ENCODE results near the gene PIK3CG. TPM values are rescaled to one million over a fixed set of nuclear protein-coding genes. Genes with fewer than 3 reads are reported as not detected.

PIK3CG gene
- total RNA-seq (2013; cell fraction: nucleolus; rRNA removed): 32.6 and 35.9 TPM in 2 replicates
- total RNA-seq (2014; rRNA removed) (7.6 and 7.8 TPM in 2 replicates), total RNA-seq (2014; rRNA removed; fragmentation: Illumina TruSeq; extraction: Trizol) (7.1 TPM in 2 replicates), total RNA-seq (2021) (7.1 and 8.0 TPM in 2 replicates), polyA plus RNA-seq (2011; rRNA removed) (7.1 and 7.3 TPM in 2 replicates), polyA plus RNA-seq (2014; fragmentation: Illumina TruSeq; extraction: Trizol) (6.9 and 10.0 TPM in 2 replicates), polyA plus RNA-seq (2014; fragmentation: Nextera tagmentation; extraction: Ambion mirVana) (1 to 10 TPM in 1 of 2 experiments, under 1 TPM in 1; 0.79 to 1.3 TPM), polyA plus RNA-seq (2014; rRNA removed) (3.0 and 3.5 TPM in 2 replicates), polyA plus RNA-seq (2016; fragmentation: Nextera tagmentation; extraction: Ambion mirVana) (1 to 10 TPM; 2.5 to 3.3 TPM), polyA minus RNA-seq (2011; rRNA and poly(A)+ RNA removed) (25.1 and 28.2 TPM in 2 replicates), Bru-seq, nascent RNA (percentile 52 among the genes with signal in this experiment), BruChase-seq, experiment 1, labeled RNA remaining after a 6-hour chase (percentile 38 among the genes with signal in this experiment), BruChase-seq, experiment 2, labeled RNA remaining after a 2-hour chase (percentile 49 among the genes with signal in this experiment)
- 1.8 TPM for polyA plus RNA-seq (2011; ENCODE audit: low read depth)
- 5.3 and 6.5 TPM in 2 replicates for polyA plus RNA-seq (2011; cell fraction: cytosol; rRNA removed)
- polyA plus RNA-seq (2011; cell fraction: nucleus; rRNA removed): 5.3 and 6.9 TPM in 2 replicates
- polyA plus RNA-seq (2012): 2.1 and 2.5 TPM in 2 replicates
- 9.0 and 9.8 TPM in 2 replicates for polyA minus RNA-seq (2011; cell fraction: cytosol; rRNA and poly(A)+ RNA removed)
- polyA minus RNA-seq (2011; cell fraction: nucleus; rRNA and poly(A)+ RNA removed): 23.5 and 33.1 TPM in 2 replicates
- long read RNA-seq, experiment 1, full-length matches to known transcripts: 1 of 6 reads
- long read RNA-seq, experiment 1, partial matches to known transcripts: 1 of 6 reads
- long read RNA-seq, experiment 1, other reads (novel, unspliced or antisense): 4 of 6 reads
- long read RNA-seq, experiment 2, full-length matches to known transcripts: 6 of 32 reads
- long read RNA-seq, experiment 2, partial matches to known transcripts: 13 of 32 reads
- long read RNA-seq, experiment 2, other reads (novel, unspliced or antisense): 13 of 32 reads

DNA sequence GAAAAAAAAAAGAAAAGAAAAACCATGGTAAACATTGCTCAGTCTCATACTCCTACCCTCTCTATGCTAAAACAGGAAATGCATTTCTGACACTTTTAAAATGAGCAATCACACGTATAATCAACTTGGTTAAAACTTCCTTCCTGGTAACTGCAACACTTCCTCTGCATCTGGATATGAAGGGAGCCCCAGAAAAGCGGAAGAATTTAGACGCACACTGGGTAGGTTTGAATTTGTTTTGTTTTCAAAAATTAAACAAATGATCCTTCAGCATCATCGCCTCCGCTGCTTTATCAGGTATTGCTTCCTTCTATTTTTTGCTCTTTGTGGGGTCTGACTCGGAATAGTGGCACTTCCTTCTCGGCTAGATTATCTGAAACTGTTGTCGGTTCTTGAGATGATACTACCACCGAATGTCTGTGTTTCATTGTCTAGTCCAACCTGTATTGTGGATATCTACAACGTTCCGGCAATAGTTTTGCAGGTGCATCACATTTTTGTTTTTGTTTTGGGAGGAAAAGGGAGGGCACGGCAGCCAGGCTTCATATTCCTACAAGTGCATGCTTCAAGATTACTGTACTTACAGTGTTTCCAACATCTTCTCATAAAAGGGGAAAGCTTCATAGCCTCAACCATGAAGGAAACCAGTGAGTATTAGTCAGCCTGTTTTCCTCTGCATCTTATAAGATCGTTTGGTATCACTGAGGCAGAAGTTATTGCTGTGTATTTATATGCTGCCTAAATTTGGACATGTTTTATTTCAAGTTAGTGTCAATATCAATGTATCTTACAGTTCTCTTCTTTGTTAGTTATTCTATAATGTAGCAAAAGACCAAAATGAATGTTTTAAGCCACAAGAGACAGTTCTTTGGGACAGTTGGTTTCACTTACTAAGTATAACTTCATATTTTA, at the start of gene PIK3CG:
Gene PIK3CG, plus strand, starts transcription at position 153 of the 912 bp plus-strand sequence. CDS start 2,280 bp downstream, outside the sequence.
- intact Hi-C loops (cut with micrococcal nuclease; ENCODE audit: unreplicated experiment): loop anchor here (5.0 kb wide), 1 partner anchor 68 kb away; no protein-coding TSS in a partner anchor
- RAD21 ChIA-PET (ENCODE audit: unreplicated experiment): interaction anchor here (1.0 to 1.4 kb wide), 5 partner anchors 17 to 285 kb away, joined by 3 read pairs; no protein-coding TSS in a partner anchor
- in situ Hi-C loops (cut with MboI): no loop called here
- Histone ChIP-seq H3K27ac (ENCODE audit: control insufficient read depth, insufficient read depth) (peak within 1 kb of the TSS; percentile 60), H3K9me3 (replicated peaks; ENCODE audit: control insufficient read depth, insufficient read depth, low read length) (no peaks in the 10 kb centered on the region; the same call in 2 of the 3 replicates), H2AFZ (ENCODE audit: control insufficient read depth, low read depth, low read length) (peak within 1 kb of the TSS; percentile 3; the same call in 1 of the 2 replicates), H3K4me2 (ENCODE audit: control insufficient read depth, insufficient read depth) (peak within 1 kb of the TSS; percentile 93), H3K4me3 (peak within 1 kb of the TSS; percentile 70), H3K4me1 (ENCODE audit: control insufficient read depth, insufficient read depth, low read length) (peaks cover 32% of the 10 kb centered on the region), H3K27me3 (replicated peaks in 1 of 2; ENCODE audit: control insufficient read depth in 2 of 2, insufficient read depth in 2 of 2, low read length in 1 of 2) (no peaks in the 10 kb centered on the region), H4K20me1 (ENCODE audit: control insufficient read depth, insufficient read depth) (no peaks in the 10 kb centered on the region), H3K36me3 (ENCODE audit: control insufficient read depth in 2 of 2, insufficient read depth in 2 of 2, low read length in 1 of 2) (no peaks in the 10 kb centered on the region), H3K9ac (ENCODE audit: control insufficient read depth, insufficient read depth, low read length) (peak within 1 kb of the TSS; percentile 36), H3K79me2 (ENCODE audit: control insufficient read depth, insufficient read depth, low read length) (no peaks in the 10 kb centered on the region)
- POLR2A ChIA-PET: interaction anchor here (0.8 kb wide), 1 partner anchor 1014 kb away, joined by 3 read pairs; no protein-coding TSS in a partner anchor
- FAIRE-seq: no peak
- TSS peak; percentile 79 for BruUV-seq (replicated peaks)
- ATAC-seq: peak; percentile 68
- CTCF ChIA-PET: interaction anchor here (0.8 to 1.4 kb wide), 2 partner anchors 9 to 282 kb away, joined by 3 to 4 read pairs; no protein-coding TSS in a partner anchor
- WGBS (ENCODE audit: insufficient coverage, insufficient replicate concordance, low lambda C conversion rate, missing lambda C conversion rate): under 1% methylated on average over 13 of the region's 13 CpGs
- SMC1A ChIA-PET (ENCODE audit: uncharacterized antibody, unreplicated experiment): interaction anchor here (1.0 to 1.2 kb wide), 2 partner anchors 17 to 53 kb away, joined by 3 read pairs; no protein-coding TSS in a partner anchor
- peak; percentile 41 for DNase-seq (ENCODE audit: low read depth, low spot score)
- TF ChIP-seq RFX5 (IDR thresholded peaks at IDR 0.05; ENCODE audit: low read depth, low read length): no peak
- TF ChIP-seq BMI1 (IDR thresholded peaks at IDR 0.05; ENCODE audit: borderline replicate concordance): peak; percentile 35; the same call in 1 of the 2 replicates
- 0 out of 2 replicates have a peak, but pooled peaks have one; percentile 23 for TF ChIP-seq NBN (IDR thresholded peaks at IDR 0.05)
- no peak for TF ChIP-seq YBX1 (IDR thresholded peaks at IDR 0.05)
- no peak for TF ChIP-seq ZNF622 (IDR thresholded peaks at IDR 0.05)
- peak; percentile 81 for TF ChIP-seq NFIC (IDR thresholded peaks at IDR 0.05; ENCODE audit: low read depth, low read length)
- no peak for TF ChIP-seq EZH2 (IDR thresholded peaks at IDR 0.05; ENCODE audit: borderline replicate concordance, control insufficient read depth, low read depth, low read length)
- TF ChIP-seq, protein P1, sequence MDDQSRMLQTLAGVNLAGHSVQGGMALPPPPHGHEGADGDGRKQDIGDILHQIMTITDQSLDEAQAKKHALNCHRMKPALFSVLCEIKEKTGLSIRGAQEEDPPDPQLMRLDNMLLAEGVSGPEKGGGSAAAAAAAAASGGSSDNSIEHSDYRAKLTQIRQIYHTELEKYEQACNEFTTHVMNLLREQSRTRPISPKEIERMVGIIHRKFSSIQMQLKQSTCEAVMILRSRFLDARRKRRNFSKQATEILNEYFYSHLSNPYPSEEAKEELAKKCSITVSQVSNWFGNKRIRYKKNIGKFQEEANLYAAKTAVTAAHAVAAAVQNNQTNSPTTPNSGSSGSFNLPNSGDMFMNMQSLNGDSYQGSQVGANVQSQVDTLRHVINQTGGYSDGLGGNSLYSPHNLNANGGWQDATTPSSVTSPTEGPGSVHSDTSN (IDR thresholded peaks at IDR 0.05; ENCODE audit: insufficient replicate concordance, low read depth, low read length): no peak
- no peak for TF ChIP-seq SMAD5 (IDR thresholded peaks at IDR 0.05; ENCODE audit: low read depth)
- peak; percentile 49; the same call in 1 of the 2 replicates for TF ChIP-seq JUNB (IDR thresholded peaks at IDR 0.05)
- TF ChIP-seq FOXK2 (IDR thresholded peaks at IDR 0.05): no peak
- TF ChIP-seq TCF7 (IDR thresholded peaks at IDR 0.05; ENCODE audit: borderline replicate concordance): no peak
- no peak for TF ChIP-seq POLR2AphosphoS5 (IDR thresholded peaks at IDR 0.05; ENCODE audit: low read length)
- TF ChIP-seq BHLHE40 (IDR thresholded peaks at IDR 0.05; ENCODE audit: borderline replicate concordance in 1 of 2, low read depth in 2 of 2, low read length in 1 of 2): no peak
